VCaP (cell line): ENCODE results near the gene SLC5A12.
A peak's percentile ranks its signal among the peaks of the same experiment; 100 is the strongest.
"Not testable (repeated sequence)": the region's sequence is repeated elsewhere in the genome, so short reads cannot be mapped to it uniquely, and the experiment has no call there.

Experiments
- H3K27ac ChIP-seq: fragments of 450-650 bp; 2 replicates; pipeline ENCODE4 v1.5.1; 2017
- TF ChIP-seq, protein P1 (sequence below): fragments of 450-650 bp; conservative IDR thresholded peaks from 2 replicates; pipeline ENCODE4 v1.5.1; 2017; ENCODE audit warnings: mild to moderate bottlenecking, moderate library complexity

SLC5A12 gene

DNA sequence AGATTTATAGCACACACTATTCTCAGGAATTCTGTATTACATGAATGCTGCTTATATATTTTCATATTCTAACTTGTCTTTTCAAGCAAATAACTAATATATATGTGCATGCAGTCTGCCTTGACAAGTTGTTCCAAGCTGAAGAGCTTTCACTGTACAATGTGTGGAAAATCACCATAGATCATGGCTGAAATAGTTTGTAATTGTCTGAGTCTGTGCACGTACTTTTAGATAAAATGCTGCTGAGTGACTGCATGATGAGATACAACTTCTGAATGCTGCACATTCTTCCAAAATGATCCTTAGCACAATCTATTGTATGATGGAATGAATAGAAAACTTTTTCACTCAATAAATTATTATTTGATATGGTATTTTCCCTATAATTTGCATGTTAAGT, 58.9 kb downstream of the SLC5A12 start:
- H3K27ac ChIP-seq, result no peak overlapping the region
- TF ChIP-seq, protein P1, sequence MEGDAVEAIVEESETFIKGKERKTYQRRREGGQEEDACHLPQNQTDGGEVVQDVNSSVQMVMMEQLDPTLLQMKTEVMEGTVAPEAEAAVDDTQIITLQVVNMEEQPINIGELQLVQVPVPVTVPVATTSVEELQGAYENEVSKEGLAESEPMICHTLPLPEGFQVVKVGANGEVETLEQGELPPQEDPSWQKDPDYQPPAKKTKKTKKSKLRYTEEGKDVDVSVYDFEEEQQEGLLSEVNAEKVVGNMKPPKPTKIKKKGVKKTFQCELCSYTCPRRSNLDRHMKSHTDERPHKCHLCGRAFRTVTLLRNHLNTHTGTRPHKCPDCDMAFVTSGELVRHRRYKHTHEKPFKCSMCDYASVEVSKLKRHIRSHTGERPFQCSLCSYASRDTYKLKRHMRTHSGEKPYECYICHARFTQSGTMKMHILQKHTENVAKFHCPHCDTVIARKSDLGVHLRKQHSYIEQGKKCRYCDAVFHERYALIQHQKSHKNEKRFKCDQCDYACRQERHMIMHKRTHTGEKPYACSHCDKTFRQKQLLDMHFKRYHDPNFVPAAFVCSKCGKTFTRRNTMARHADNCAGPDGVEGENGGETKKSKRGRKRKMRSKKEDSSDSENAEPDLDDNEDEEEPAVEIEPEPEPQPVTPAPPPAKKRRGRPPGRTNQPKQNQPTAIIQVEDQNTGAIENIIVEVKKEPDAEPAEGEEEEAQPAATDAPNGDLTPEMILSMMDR, result no peak

GRCh38 chr11:26655287-26655686, 66.6 kb downstream of the SLC5A12 start:
- TF ChIP-seq, protein P1, result no peak
- H3K27ac ChIP-seq, result no peak overlapping the region

DNA sequence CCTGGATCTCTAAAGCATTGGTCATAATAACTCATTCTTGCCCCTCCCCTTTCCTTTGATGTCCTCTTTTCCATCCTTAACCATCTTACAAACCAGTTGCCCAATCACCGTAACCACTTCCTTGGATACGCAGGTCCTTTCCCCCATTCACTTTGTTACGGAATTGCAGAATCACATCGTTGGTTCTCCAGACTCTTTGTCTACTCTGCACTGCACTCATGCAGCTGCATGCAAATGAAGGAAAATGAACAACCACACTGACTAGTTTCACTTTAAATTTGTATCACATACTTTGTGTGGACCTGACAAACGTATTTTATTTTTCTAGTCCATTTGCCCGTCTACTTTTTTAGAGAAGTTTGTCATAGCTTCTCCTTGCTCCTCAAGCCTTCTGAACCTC, 69.9 kb downstream of the SLC5A12 start:
- no peak overlapping the region for H3K27ac ChIP-seq
- TF ChIP-seq, protein P1, result no peak

GRCh38 chr11:26649884-26650283, 72.0 kb downstream of the SLC5A12 start:
- TF ChIP-seq, protein P1, result peak; percentile 89
- no peak overlapping the region for H3K27ac ChIP-seq

GRCh38 chr11:26643314-26643713, 78.5 kb downstream of the SLC5A12 start:
- H3K27ac ChIP-seq, result not testable (repeated sequence)

DNA sequence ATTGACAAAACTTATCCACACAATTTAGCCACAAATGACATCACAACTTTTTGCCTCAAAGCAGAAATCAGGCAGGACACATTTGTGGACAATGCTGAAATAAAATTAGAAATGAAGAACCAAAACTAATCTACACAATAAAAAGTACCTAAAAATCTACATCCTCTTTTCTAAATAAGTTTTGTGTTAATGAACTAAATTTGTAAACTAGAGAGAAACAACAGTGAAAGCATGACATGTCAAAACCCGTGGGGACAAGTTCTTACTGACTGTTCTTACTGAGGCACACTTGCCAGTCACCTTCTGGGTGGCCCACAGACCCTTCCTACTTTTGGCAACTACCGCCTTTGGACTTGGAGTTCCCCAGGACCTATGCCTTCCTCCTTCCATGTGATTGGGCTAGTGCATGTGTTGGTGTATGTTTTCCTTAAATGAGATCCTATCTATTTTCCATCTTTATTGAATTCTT, 89.1 kb downstream of the SLC5A12 start:
- TF ChIP-seq, protein P1, result no peak
- H3K27ac ChIP-seq, result no peak overlapping the region

GRCh38 chr11:26626346-26626745, 95.5 kb downstream of the SLC5A12 start:
- no peak overlapping the region for H3K27ac ChIP-seq
- TF ChIP-seq, protein P1, result no peak

- no peak overlapping the region for H3K27ac ChIP-seq
- TF ChIP-seq, protein P1, result no peak
Measured at GRCh38 chr11:26623076-26623659, 98.7 kb downstream of the SLC5A12 start.
